Epidermal melanocyte (primary cell): ENCODE measurements around the gene PTPRG.

ENCODE experiments used
- DNase-seq: peaks from one replicate; pipeline ENCODE4 v3.0.0; 2011; ENCODE audit warnings: low spot score; ENCODE audit not compliant: insufficient read length

PTPRG gene

GRCh38 chr3:62134061-62134496 lies 572.7 kb downstream of the PTPRG start:
- no peak for DNase-seq

- DNase-seq, result no peak
Measured at GRCh38 chr3:62135741-62136140, 574.4 kb downstream of the PTPRG start.

GRCh38 chr3:62139957-62140356 lies 578.6 kb downstream of the PTPRG start:
- DNase-seq, result no peak

DNA sequence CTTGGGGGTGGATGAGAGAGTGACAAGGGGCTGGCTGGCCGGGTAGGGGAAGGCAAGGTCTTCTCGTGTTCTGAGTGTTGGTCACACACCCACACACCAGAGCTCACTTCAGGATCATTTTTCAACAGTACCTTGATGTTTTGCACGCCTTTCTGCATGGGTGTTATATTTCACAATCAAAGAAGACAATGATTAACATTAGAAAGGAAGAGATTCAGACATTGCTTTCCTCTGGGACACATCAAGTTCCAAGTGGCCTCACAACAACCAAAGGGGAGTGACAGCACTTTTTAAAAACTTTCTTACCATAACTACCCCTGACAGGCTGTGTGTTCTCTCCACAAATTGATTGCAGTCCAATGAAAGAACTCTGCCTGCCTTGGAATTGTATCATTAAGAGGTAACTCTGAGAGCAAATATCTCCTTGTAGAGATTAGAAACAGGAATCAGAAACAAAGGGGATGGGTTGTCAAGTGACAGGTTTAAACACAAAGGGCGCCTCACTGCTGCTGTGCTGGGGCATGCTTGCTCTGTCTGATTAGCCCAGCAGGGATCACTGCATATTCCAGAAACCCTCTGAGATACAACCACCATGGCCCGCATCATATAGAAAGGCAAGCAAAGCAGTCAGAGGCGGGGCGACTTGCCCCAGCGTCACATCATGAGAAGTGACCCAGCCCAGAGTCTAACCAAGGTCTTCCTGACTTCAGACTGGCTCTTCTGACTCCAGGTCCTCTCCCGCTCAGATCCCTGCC lies 581.1 kb downstream of the PTPRG start:
- no peak for DNase-seq

GRCh38 chr3:62143843-62144450 lies 582.6 kb downstream of the PTPRG start:
- no peak for DNase-seq

GRCh38 chr3:62144482-62144881 lies 583.1 kb downstream of the PTPRG start:
- no peak for DNase-seq

DNA sequence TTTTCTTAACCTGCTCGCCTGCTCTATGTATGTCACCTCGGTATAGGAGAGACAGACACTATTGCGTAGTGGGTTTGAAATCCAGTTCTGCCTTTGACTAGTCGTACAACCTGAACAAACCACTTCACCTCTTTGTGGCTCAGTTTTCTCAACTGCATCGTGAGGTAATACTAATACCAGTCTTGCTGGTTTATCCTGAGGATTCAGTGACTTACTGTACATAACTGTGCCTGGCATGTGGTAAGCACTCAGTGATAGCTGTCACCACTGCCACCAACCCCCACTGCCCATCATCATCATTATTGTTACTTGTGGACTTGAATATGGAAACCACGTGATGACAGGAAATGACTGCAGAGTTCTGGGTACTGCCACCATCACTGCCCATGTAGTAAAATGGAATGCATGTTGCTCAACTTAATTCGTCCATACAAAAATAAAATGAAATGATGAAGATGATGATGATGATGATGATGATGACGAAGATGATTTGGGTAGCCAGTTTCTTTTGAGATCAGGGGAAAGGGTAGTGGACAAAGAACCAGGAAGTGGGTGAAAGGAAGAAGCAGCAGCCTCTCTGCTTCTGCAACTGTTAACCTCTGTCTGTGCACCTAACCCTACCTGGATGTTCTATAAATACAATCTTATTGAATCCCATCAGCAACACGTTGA lies 583.9 kb downstream of the PTPRG start:
- DNase-seq, result no peak

DNA sequence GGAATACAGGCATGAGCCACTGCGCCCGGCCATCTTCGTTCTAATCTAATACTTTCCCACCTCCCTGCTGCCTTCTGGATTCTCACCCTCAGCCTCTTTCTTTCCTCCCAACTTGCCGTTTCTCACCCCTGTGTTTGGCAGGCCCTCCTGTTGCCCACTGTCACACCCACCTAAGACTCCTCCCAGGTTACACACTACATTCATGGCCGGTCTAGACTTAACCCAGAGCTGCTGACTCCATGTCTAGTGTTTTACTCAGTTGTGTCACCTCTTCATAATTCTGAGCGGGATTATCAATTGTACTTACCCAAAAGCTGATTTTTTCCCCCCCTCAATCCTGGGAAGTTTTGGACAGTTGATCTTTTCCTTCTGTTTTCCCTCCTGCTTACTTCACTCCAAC lies 588.2 kb downstream of the PTPRG start:
- DNase-seq, result no peak

- no peak for DNase-seq
Measured at GRCh38 chr3:62149962-62150361, 588.6 kb downstream of the PTPRG start.

- no peak for DNase-seq
Measured at GRCh38 chr3:62151591-62151990, 590.2 kb downstream of the PTPRG start.

DNA sequence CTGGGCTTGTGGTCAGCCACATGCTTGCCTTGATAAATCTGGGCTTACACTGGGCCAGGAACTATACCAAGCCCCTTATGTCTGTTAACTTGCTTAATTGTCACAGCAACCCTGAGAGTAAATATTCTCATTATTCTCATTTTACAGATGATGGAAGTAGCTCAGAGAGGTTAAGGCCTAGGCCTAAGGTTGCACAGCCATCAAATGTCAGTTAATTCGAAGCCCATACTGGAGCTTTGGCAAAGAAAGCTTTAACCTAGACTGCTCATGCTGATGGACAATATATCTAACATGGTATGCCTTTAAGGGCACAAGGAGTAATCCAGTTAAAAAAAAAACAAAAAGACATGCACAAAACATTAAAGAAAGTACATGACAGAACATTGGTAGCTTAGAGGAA lies 591.9 kb downstream of the PTPRG start:
- DNase-seq, result no peak

- no peak for DNase-seq
Measured at GRCh38 chr3:62154457-62155148, 593.2 kb downstream of the PTPRG start.

DNA sequence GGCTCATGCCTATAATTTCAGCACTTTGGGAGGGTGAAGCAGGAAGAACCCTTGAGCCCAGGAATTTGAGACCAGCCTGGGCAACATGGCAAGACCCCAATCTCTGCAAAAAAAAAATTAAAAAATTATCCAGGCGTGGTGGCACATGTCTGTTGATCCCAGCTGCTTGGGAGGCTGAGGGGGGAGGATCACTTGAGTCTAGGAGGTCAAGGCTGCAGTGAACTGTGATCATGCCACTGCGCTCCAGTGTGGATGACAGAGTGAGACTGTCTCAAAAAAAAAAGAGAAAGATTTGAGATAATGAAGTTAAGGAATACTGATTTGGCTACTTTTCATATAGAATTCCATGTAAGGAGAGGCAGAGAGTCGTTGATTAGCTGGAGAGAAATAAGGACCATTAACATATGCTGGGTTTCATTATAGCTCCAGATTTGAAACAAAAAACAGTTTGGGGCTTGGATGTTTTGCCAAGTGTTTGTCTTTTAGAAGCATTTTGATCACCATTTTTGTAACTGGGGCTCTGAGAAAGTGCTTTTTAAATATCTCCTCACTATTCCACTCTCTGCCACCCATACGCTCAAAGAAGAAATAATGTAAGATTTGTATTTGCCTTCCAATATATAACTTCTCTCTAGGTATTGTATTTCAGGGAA lies 597.8 kb downstream of the PTPRG start:
- no peak for DNase-seq

- no peak for DNase-seq
Measured at GRCh38 chr3:62159709-62160092, 598.3 kb downstream of the PTPRG start.

DNA sequence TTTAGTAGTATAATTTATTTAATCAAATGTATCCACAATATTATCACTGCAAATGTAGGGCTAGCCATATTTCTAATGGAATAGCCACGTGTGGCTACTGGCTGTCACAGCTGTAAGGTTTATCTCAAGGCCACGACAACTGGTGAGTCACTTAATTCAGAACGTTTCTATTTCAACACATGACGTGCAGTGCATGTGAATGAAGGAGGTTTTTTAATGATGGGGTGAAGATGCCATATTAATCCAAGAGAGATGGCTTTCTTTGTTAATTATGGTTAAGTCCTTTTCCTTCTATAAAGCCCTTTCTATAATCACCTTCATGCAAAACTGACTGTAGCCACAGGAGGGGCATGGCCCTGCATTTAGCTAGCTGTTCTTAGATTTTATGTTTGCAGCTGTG lies 600.0 kb downstream of the PTPRG start:
- DNase-seq, result no peak

- DNase-seq, result no peak
Measured at GRCh38 chr3:62164196-62164595, 602.8 kb downstream of the PTPRG start.

- no peak for DNase-seq
Measured at GRCh38 chr3:62164746-62165145, 603.4 kb downstream of the PTPRG start.

DNA sequence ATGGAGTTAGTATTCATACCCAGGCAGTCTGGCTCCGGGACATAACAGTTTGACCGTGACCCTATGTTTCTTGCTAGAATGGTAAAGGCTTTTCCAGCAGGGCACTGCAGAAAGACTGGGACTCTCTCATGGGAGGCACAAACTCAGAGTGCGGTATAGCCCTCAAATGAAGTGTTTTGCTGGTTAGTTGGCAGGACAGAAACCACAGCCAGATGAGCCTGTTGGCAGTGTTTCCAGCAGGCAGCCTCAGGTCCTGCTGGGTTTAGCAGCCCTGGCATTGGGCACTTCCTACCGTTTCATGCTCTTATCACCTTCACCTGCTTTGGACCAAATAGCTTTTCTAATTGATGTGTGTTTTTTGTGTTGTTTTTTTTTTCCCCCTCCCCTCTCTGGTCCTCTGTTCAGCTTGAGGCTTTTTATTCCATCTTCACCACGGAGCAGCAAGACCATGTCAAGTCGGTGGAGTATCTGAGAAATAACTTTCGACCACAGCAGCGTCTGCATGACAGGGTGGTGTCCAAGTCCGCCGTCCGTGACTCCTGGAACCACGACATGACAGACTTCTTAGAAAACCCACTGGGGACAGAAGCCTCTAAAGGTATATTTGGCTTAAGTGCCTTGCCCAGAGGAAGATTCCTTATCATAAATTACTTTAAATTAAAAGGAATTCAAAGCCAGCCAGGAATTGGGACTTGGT lies 606.3 kb downstream of the PTPRG start:
- no peak for DNase-seq

GRCh38 chr3:62168356-62168755 lies 607.0 kb downstream of the PTPRG start:
- no peak for DNase-seq

GRCh38 chr3:62169906-62170660 lies 608.7 kb downstream of the PTPRG start:
- no peak for DNase-seq
